NAMALWA (cell line): ENCODE measurements around the gene RNU6-1.

Source experiments
- DNase-seq: peaks from one replicate; pipeline ENCODE4 v3.0.0-alpha.2; 2015; ENCODE audit warnings: low spot score

Gene RNU6-1

GRCh38 chr15:67832897-67833709, 6.7 kb downstream of the RNU6-1 start:
- DNase-seq, result no peak

- DNase-seq, result peak; percentile 41
These were observed 7.8 kb downstream of the RNU6-1 start for GRCh38 chr15:67832031-67832551.

- DNase-seq, result no peak
These were observed 8.5 kb downstream of the RNU6-1 start for GRCh38 chr15:67831363-67831762.

- DNase-seq, result no peak
These were observed 10.0 kb downstream of the RNU6-1 start for GRCh38 chr15:67829647-67830504.

GRCh38 chr15:67828969-67829646, 10.7 kb downstream of the RNU6-1 start:
- DNase-seq, result no peak

GRCh38 chr15:67828278-67828968, 11.4 kb downstream of the RNU6-1 start:
- DNase-seq, result no peak

GRCh38 chr15:67827562-67828277, 12.1 kb downstream of the RNU6-1 start:
- DNase-seq, result no peak

GRCh38 chr15:67826717-67827561, 12.9 kb downstream of the RNU6-1 start:
- DNase-seq, result no peak

- no peak for DNase-seq
These were observed 13.7 kb downstream of the RNU6-1 start for GRCh38 chr15:67825881-67826716.

GRCh38 chr15:67824976-67825880, 14.6 kb downstream of the RNU6-1 start, which contains the start of gene SKOR1:
Gene SKOR1, plus strand, starts transcription at chr15:67825509. Its CDS starts 94 bp downstream, at chr15:67825603.
- no peak for DNase-seq

GRCh38 chr15:67824197-67824968, 15.5 kb downstream of the RNU6-1 start:
- DNase-seq, result no peak

GRCh38 chr15:67823314-67824196, 16.3 kb downstream of the RNU6-1 start:
- no peak for DNase-seq

GRCh38 chr15:67822537-67823313, 17.1 kb downstream of the RNU6-1 start:
- DNase-seq, result no peak

GRCh38 chr15:67821784-67822440, 17.9 kb downstream of the RNU6-1 start:
- no peak for DNase-seq
